ENCODE measurements around the gene PIK3R5. TPM values are rescaled to one million over a fixed set of nuclear protein-coding genes. Genes with fewer than 3 reads are reported as not detected.

The PIK3R5 gene
- total and polyA plus RNA-seq, 2 donors (not counting 3 experiments of a cell fraction or from before 2014, with no cell fraction given): not detected

- Histone ChIP-seq H3K4me3 (replicated peaks in 1 of 3; ENCODE audit: insufficient read depth in 1 of 3, low read depth in 1 of 3, low read length in 3 of 3) (no peak overlapping the region), H3K36me3 (ENCODE audit: control insufficient read depth in 2 of 2, extremely low read depth in 1 of 2, insufficient read depth in 2 of 2, low read length in 2 of 2) (no peaks in the 10 kb centered on the region), H3K9me3 (replicated peaks; ENCODE audit: control insufficient read depth, insufficient read depth, low read length) (no peaks in the 10 kb centered on the region), H3K27me3 (ENCODE audit: control insufficient read depth in 2 of 2, insufficient read depth in 2 of 2, low read length in 2 of 2) (no peaks in the 10 kb centered on the region), H3K79me2 (ENCODE audit: control insufficient read depth, insufficient read depth, low read length) (no peaks in the 10 kb centered on the region), H3K4me1 (ENCODE audit: control insufficient read depth, extremely low read depth, insufficient read depth, low read length) (no peaks in the 10 kb centered on the region), H3K4me2 (ENCODE audit: insufficient read depth, low read length) (no peak overlapping the region), H3K9ac (replicated peaks; ENCODE audit: extremely low read depth, insufficient read depth, low read length) (no peak overlapping the region), H3K9me1 (replicated peaks; ENCODE audit: control insufficient read depth, extremely low read depth, insufficient read depth, low read length) (no peaks in the 10 kb centered on the region), H2AFZ (ENCODE audit: low read depth, low read length) (no peak overlapping the region), H4K20me1 (replicated peaks; ENCODE audit: control insufficient read depth, extremely low read depth, insufficient read depth, low read length) (no peaks in the 10 kb centered on the region), H3K27ac (ENCODE audit: insufficient read depth, low read depth, low read length) (no peak overlapping the region)
- no TSS peak for BruUV-seq (replicated peaks)
- DNase-seq (ENCODE audit: low read depth, low spot score): no peak
- dilution Hi-C loops (cut with MboI; ENCODE audit: extremely low pct_ligation_motif_present, low sequenced_read_pairs) (no loop called here), intact Hi-C loops (cut with micrococcal nuclease) (no loop called here)
- ChIA-PET POLR2A (no interaction called here), CTCF (no interaction called here)
- TF ChIP-seq POLR2AphosphoS5 (IDR thresholded peaks at IDR 0.05; ENCODE audit: insufficient read depth, low read depth, low read length): no peak
- no peak for TF ChIP-seq FOS (IDR thresholded peaks at IDR 0.05; ENCODE audit: borderline replicate concordance, insufficient read depth, low read length)
- no peak for TF ChIP-seq GATA2 (IDR thresholded peaks at IDR 0.05; ENCODE audit: insufficient read depth, insufficient read length, low read depth, low read length)
- no peak for TF ChIP-seq MAX (IDR thresholded peaks at IDR 0.05; ENCODE audit: insufficient read depth, insufficient read length)
- TF ChIP-seq EZH2 (IDR thresholded peaks at IDR 0.05; ENCODE audit: borderline replicate concordance, low read depth, low read length, severe bottlenecking): no peak
- FAIRE-seq: no peak
Observed at GRCh38 chr17:8944083-8944482, 21.4 kb downstream of the PIK3R5 start.

GRCh38 chr17:8941980-8942622 is 23.4 kb downstream of the PIK3R5 start:
- Histone ChIP-seq H3K79me2 (ENCODE audit: control insufficient read depth, insufficient read depth, low read length) (no peaks in the 10 kb centered on the region), H3K27me3 (ENCODE audit: control insufficient read depth in 2 of 2, insufficient read depth in 2 of 2, low read length in 2 of 2) (no peaks in the 10 kb centered on the region), H3K9me1 (replicated peaks; ENCODE audit: control insufficient read depth, extremely low read depth, insufficient read depth, low read length) (no peaks in the 10 kb centered on the region), H3K4me1 (ENCODE audit: control insufficient read depth, extremely low read depth, insufficient read depth, low read length) (no peaks in the 10 kb centered on the region), H3K9ac (replicated peaks; ENCODE audit: extremely low read depth, insufficient read depth, low read length) (no peak overlapping the region), H3K9me3 (replicated peaks; ENCODE audit: control insufficient read depth, insufficient read depth, low read length) (no peaks in the 10 kb centered on the region), H3K4me2 (ENCODE audit: insufficient read depth, low read length) (no peak overlapping the region), H2AFZ (ENCODE audit: low read depth, low read length) (no peak overlapping the region), H4K20me1 (replicated peaks; ENCODE audit: control insufficient read depth, extremely low read depth, insufficient read depth, low read length) (no peaks in the 10 kb centered on the region), H3K27ac (ENCODE audit: insufficient read depth, low read depth, low read length) (no peak overlapping the region), H3K4me3 (replicated peaks in 1 of 3; ENCODE audit: insufficient read depth in 1 of 3, low read depth in 1 of 3, low read length in 3 of 3) (no peak overlapping the region), H3K36me3 (ENCODE audit: control insufficient read depth in 2 of 2, extremely low read depth in 1 of 2, insufficient read depth in 2 of 2, low read length in 2 of 2) (no peaks in the 10 kb centered on the region)
- CTCF ChIA-PET: no interaction called here
- FAIRE-seq (no peak), DNase-seq (ENCODE audit: low read depth, low spot score) (no peak)
- POLR2A ChIA-PET: no interaction called here
- BruUV-seq (replicated peaks): no TSS peak
- intact Hi-C loops (cut with micrococcal nuclease): no loop called here
- no peak for TF ChIP-seq MYC (IDR thresholded peaks at IDR 0.05; ENCODE audit: low read depth, low read length)
- no peak for TF ChIP-seq FOS (IDR thresholded peaks at IDR 0.05; ENCODE audit: borderline replicate concordance, insufficient read depth, low read length)
- TF ChIP-seq POLR2AphosphoS5 (IDR thresholded peaks at IDR 0.05; ENCODE audit: insufficient read depth, low read depth, low read length): no peak
- no peak for TF ChIP-seq MAX (IDR thresholded peaks at IDR 0.05; ENCODE audit: insufficient read depth, insufficient read length)
- no peak for TF ChIP-seq POLR2A (IDR thresholded peaks at IDR 0.05; ENCODE audit: low read depth, low read length)
- TF ChIP-seq GATA2 (IDR thresholded peaks at IDR 0.05; ENCODE audit: insufficient read depth, insufficient read length, low read depth, low read length): no peak
- no peak for TF ChIP-seq EZH2 (IDR thresholded peaks at IDR 0.05; ENCODE audit: borderline replicate concordance, low read depth, low read length, severe bottlenecking)
- TF ChIP-seq JUN (IDR thresholded peaks at IDR 0.05; ENCODE audit: borderline replicate concordance, insufficient read depth, insufficient read length, low read depth): no peak
- TF ChIP-seq, protein P1, sequence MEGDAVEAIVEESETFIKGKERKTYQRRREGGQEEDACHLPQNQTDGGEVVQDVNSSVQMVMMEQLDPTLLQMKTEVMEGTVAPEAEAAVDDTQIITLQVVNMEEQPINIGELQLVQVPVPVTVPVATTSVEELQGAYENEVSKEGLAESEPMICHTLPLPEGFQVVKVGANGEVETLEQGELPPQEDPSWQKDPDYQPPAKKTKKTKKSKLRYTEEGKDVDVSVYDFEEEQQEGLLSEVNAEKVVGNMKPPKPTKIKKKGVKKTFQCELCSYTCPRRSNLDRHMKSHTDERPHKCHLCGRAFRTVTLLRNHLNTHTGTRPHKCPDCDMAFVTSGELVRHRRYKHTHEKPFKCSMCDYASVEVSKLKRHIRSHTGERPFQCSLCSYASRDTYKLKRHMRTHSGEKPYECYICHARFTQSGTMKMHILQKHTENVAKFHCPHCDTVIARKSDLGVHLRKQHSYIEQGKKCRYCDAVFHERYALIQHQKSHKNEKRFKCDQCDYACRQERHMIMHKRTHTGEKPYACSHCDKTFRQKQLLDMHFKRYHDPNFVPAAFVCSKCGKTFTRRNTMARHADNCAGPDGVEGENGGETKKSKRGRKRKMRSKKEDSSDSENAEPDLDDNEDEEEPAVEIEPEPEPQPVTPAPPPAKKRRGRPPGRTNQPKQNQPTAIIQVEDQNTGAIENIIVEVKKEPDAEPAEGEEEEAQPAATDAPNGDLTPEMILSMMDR (IDR thresholded peaks at IDR 0.05; ENCODE audit: extremely low read depth in 1 of 2, insufficient read depth in 1 of 2, low read depth in 1 of 2, low read length in 2 of 2): no peak
- dilution Hi-C loops (cut with MboI; ENCODE audit: extremely low pct_ligation_motif_present, low sequenced_read_pairs): no loop called here

Measured in endothelial cell of umbilical vein (primary cell).